Activated naive CD8-positive, alpha-beta T cell treated with anti-CD3 and anti-CD28 coated beads, Interleukin-2, amount 10 ng/mL, durations not matched to agents 7 days and 5 days (primary cell): ENCODE measurements around the gene HOXD9. TPM values are rescaled to one million over a fixed set of nuclear protein-coding genes. Genes with fewer than 3 reads are reported as not detected.

Source experiments
- ATAC-seq: fragments of 150-1000 bp; cut with Tn5 transposase; one replicate; pipeline ENCODE4 v1.10.0; 2021; ENCODE audit warnings: low read depth, moderate library complexity
- POLR2A ChIA-PET: fragments of 350-600 bp; sonication (Branson Sonifier 250); formaldehyde crosslinking; loops from one replicate; lab custom pipeline; 2021; ENCODE audit warnings: antibody characterized with exemption; lab: Charles Lee
- DNase-seq: peaks from one replicate; pipeline ENCODE4 v3.0.0; 2021
- H3K27ac Mint-ChIP-seq: one replicate; pipeline ENCODE4 v1.8.0; 2022; ENCODE audit warnings: mild to moderate bottlenecking, mixed read lengths
- H3K27me3 Mint-ChIP-seq: one replicate; pipeline ENCODE4 v1.8.0; 2022; ENCODE audit warnings: mild to moderate bottlenecking, moderate library complexity, mixed read lengths
- H3K36me3 Mint-ChIP-seq: one replicate; pipeline ENCODE4 v1.8.0; 2021; ENCODE audit warnings: mild to moderate bottlenecking, mixed read lengths
- H3K4me1 Mint-ChIP-seq: one replicate; pipeline ENCODE4 v1.8.0; 2021; ENCODE audit warnings: mixed read lengths
- H3K4me3 Mint-ChIP-seq: one replicate; pipeline ENCODE4 v1.8.0; 2022; ENCODE audit warnings: mild to moderate bottlenecking, moderate library complexity, mixed read lengths
- H3K9me3 Mint-ChIP-seq: one replicate; pipeline ENCODE4 v1.8.0; 2021; ENCODE audit warnings: mixed read lengths
- total RNA-seq, 2 experiments: library from RNA; stranded (reverse); gene quantifications; one replicate each; pipeline ENCODE4 v1.2.3, GENCODE V29; 2021

The HOXD9 gene
- total RNA-seq, 2 experiments from 2014 or later: not detected

GRCh38 chr2:176114930-176115625 is 7.4 kb upstream of the HOXD9 start:
- DNase-seq (no peak), ATAC-seq (no peak)
- H3K9me3 Mint-ChIP-seq: peaks cover 8% of the 10 kb centered on the region
- H3K27ac Mint-ChIP-seq: no peak overlapping the region
- peaks cover 2% of the 10 kb centered on the region for H3K4me1 Mint-ChIP-seq
- peaks cover 96% of the 10 kb centered on the region for H3K27me3 Mint-ChIP-seq
- H3K36me3 Mint-ChIP-seq: peaks cover 3% of the 10 kb centered on the region
- no peak overlapping the region for H3K4me3 Mint-ChIP-seq
- POLR2A ChIA-PET: no interaction called here

GRCh38 chr2:176115883-176116813 is 6.4 kb upstream of the HOXD9 start, which contains the start of gene HOXD10:
TSS of gene HOXD10 (plus strand) at chr2:176116778. CDS start at chr2:176116834, 56 bp downstream.
- Mint-ChIP-seq H3K27me3 (peaks cover 96% of the 10 kb centered on the region), H3K36me3 (peaks cover 3% of the 10 kb centered on the region), H3K27ac (peak within 1 kb of the TSS; percentile 61), H3K4me3 (no peak within 1 kb of the TSS), H3K9me3 (peaks cover 8% of the 10 kb centered on the region), H3K4me1 (peaks cover 2% of the 10 kb centered on the region)
- POLR2A ChIA-PET: no interaction called here
- no peak for DNase-seq
- ATAC-seq: no peak

- Mint-ChIP-seq H3K27me3 (peaks cover 89% of the 10 kb centered on the region), H3K27ac (peak overlapping the region; percentile 61), H3K4me3 (no peak overlapping the region), H3K4me1 (peaks cover 2% of the 10 kb centered on the region), H3K36me3 (peaks cover 3% of the 10 kb centered on the region), H3K9me3 (peaks cover 8% of the 10 kb centered on the region)
- DNase-seq: no peak
- ATAC-seq: no peak
- POLR2A ChIA-PET: no interaction called here
Measured at GRCh38 chr2:176117162-176117822, 5.2 kb upstream of the HOXD9 start.

- H3K4me3 Mint-ChIP-seq: no peak overlapping the region
- H3K27me3 Mint-ChIP-seq: peaks cover 86% of the 10 kb centered on the region
- no peak overlapping the region for H3K27ac Mint-ChIP-seq
- peaks cover 3% of the 10 kb centered on the region for H3K36me3 Mint-ChIP-seq
- peaks cover 2% of the 10 kb centered on the region for H3K4me1 Mint-ChIP-seq
- peaks cover 8% of the 10 kb centered on the region for H3K9me3 Mint-ChIP-seq
- DNase-seq (no peak), ATAC-seq (no peak)
- POLR2A ChIA-PET: no interaction called here
Measured at GRCh38 chr2:176117823-176118371, 4.6 kb upstream of the HOXD9 start.

GRCh38 chr2:176118601-176119339 is 3.7 kb upstream of the HOXD9 start:
- H3K27ac Mint-ChIP-seq: no peak overlapping the region
- peaks cover 2% of the 10 kb centered on the region for H3K9me3 Mint-ChIP-seq
- ATAC-seq (no peak), DNase-seq (no peak)
- H3K36me3 Mint-ChIP-seq: peaks cover 3% of the 10 kb centered on the region
- peaks cover 3% of the 10 kb centered on the region for H3K4me1 Mint-ChIP-seq
- POLR2A ChIA-PET: no interaction called here
- H3K27me3 Mint-ChIP-seq: peaks cover 84% of the 10 kb centered on the region
- no peak overlapping the region for H3K4me3 Mint-ChIP-seq

- H3K36me3 Mint-ChIP-seq: peaks cover 3% of the 10 kb centered on the region
- DNase-seq (peak; percentile 13), ATAC-seq (no peak)
- H3K27ac Mint-ChIP-seq: no peak overlapping the region
- peaks cover 2% of the 10 kb centered on the region for H3K9me3 Mint-ChIP-seq
- H3K4me3 Mint-ChIP-seq: no peak overlapping the region
- POLR2A ChIA-PET: no interaction called here
- H3K4me1 Mint-ChIP-seq: peaks cover 7% of the 10 kb centered on the region
- peaks cover 84% of the 10 kb centered on the region for H3K27me3 Mint-ChIP-seq
Measured at GRCh38 chr2:176120364-176121189, 1.9 kb upstream of the HOXD9 start.

- no peak overlapping the region for H3K27ac Mint-ChIP-seq
- ATAC-seq (no peak), DNase-seq (no peak)
- no peak overlapping the region for H3K4me3 Mint-ChIP-seq
- H3K4me1 Mint-ChIP-seq: peaks cover 7% of the 10 kb centered on the region
- peaks cover 3% of the 10 kb centered on the region for H3K36me3 Mint-ChIP-seq
- peaks cover 84% of the 10 kb centered on the region for H3K27me3 Mint-ChIP-seq
- peaks cover 2% of the 10 kb centered on the region for H3K9me3 Mint-ChIP-seq
- POLR2A ChIA-PET: no interaction called here
Measured at GRCh38 chr2:176121190-176122051, 1.1 kb upstream of the HOXD9 start.

GRCh38 chr2:176122052-176122682 is 352 bp upstream of the HOXD9 start:
- no peaks in the 10 kb centered on the region for H3K36me3 Mint-ChIP-seq
- H3K4me1 Mint-ChIP-seq: peaks cover 7% of the 10 kb centered on the region
- peaks cover 2% of the 10 kb centered on the region for H3K9me3 Mint-ChIP-seq
- DNase-seq (no peak), ATAC-seq (no peak)
- peaks cover 84% of the 10 kb centered on the region for H3K27me3 Mint-ChIP-seq
- POLR2A ChIA-PET: no interaction called here
- no peak overlapping the region for H3K4me3 Mint-ChIP-seq
- no peak overlapping the region for H3K27ac Mint-ChIP-seq

GRCh38 chr2:176123411-176124109 is 1.0 kb downstream of the HOXD9 start:
- Mint-ChIP-seq H3K27me3 (peaks cover 85% of the 10 kb centered on the region), H3K9me3 (peaks cover 2% of the 10 kb centered on the region), H3K4me3 (peak overlapping the region; percentile 39), H3K36me3 (no peaks in the 10 kb centered on the region), H3K4me1 (peaks cover 12% of the 10 kb centered on the region), H3K27ac (peak overlapping the region; percentile 65)
- no peak for DNase-seq
- no peak for ATAC-seq
- POLR2A ChIA-PET: no interaction called here

GRCh38 chr2:176124110-176124946 is 1.8 kb downstream of the HOXD9 start:
- no peaks in the 10 kb centered on the region for H3K36me3 Mint-ChIP-seq
- H3K27ac Mint-ChIP-seq: peak overlapping the region; percentile 65
- POLR2A ChIA-PET: no interaction called here
- H3K4me1 Mint-ChIP-seq: peaks cover 12% of the 10 kb centered on the region
- DNase-seq: no peak
- ATAC-seq: no peak
- no peaks in the 10 kb centered on the region for H3K9me3 Mint-ChIP-seq
- H3K4me3 Mint-ChIP-seq: peak overlapping the region; percentile 39
- H3K27me3 Mint-ChIP-seq: peaks cover 87% of the 10 kb centered on the region
